Ovary (tissue), 3 donors: Measurements from ENCODE around the gene RAD51C.

Experiments
- CTCF ChIP-seq, 3 donors: fragments of 450-650 bp in 2 of 3; fragments of 200-600 bp in 1 of 3; IDR thresholded peaks; one replicate each; pipeline versions ENCODE4 v1.5.1 to v1.8.0; 2016 to 2022; ENCODE audit warnings: antibody characterized with exemption in 3 of 3, mild to moderate bottlenecking in 1 of 3
- EP300 ChIP-seq: sonication (generic); formaldehyde crosslinking; IDR thresholded peaks from one replicate; pipeline ENCODE4 v1.6.1; 2017; ENCODE audit warnings: antibody characterized with exemption
- POLR2A ChIP-seq: fragments of 450-650 bp; IDR thresholded peaks from one replicate; pipeline ENCODE4 v1.6.1; 2017; ENCODE audit warnings: antibody characterized with exemption, mild to moderate bottlenecking, moderate library complexity
- donor health status: DM: no; HTN: no; CAD: no.

GRCh38 chr17:58728798-58729197, 36.4 kb downstream of the RAD51C start:
- TF ChIP-seq CTCF (IDR thresholded peaks at IDR 0.05) (no peak), EP300 (no peak), POLR2A (no peak)
